Thyroid gland (tissue), 4 donors: ENCODE results near the gene SFTPD.

ENCODE experiments used
- POLR2A ChIP-seq, 2 donors: fragments of 450-650 bp; IDR thresholded peaks; one replicate each; pipeline ENCODE4 v1.6.1; 2017; ENCODE audit warnings: antibody characterized with exemption in 2 of 2, mild to moderate bottlenecking in 2 of 2, moderate library complexity in 1 of 2
- TF ChIP-seq, protein P1 (sequence below), 6 experiments: fragments of 200-600 bp in 3 of 6; fragments of 450-650 bp in 3 of 6; sonication (generic) in 3 of 6; IDR thresholded peaks; one replicate each; pipeline ENCODE4 v1.5.1; 2016 to 2019; ENCODE audit warnings: antibody characterized with exemption in 6 of 6, mild to moderate bottlenecking in 2 of 6, inconsistent platforms in 1 of 6, moderate library complexity in 1 of 6

DNA sequence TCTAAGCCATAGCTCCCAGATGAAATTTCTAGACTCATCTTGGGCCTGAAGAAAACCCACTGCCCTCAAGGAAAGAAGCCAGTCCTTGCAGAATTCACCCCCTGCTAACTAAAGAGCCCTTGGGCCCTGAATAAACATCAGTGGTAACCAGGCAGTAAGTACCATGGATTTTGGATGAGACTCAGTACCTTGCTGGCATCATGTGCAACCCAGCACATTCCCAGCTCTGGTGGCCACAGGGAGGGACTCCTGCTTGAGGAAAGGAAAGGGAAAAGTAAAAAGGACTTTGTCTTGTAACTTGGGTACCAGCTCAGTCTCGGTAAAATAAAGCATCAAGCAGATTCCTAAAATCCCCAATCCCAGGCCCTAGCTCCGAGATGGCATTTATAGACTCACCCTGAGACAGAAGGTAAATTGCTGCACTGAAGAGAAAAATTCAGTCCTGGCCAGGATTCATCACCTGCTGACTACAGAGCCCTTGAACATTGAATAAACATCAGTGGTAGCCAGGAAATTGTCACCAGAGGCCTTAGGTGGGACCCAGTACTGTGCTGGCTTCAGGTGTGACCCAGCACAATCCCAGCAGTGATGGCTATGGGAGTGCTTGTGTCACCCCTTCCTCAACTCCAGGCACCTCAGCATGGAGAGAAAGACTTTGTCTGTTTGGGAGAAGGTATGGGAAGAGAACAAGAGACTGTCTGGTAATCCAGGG lies 31.2 kb upstream of the SFTPD start:
- TF ChIP-seq, protein P1, sequence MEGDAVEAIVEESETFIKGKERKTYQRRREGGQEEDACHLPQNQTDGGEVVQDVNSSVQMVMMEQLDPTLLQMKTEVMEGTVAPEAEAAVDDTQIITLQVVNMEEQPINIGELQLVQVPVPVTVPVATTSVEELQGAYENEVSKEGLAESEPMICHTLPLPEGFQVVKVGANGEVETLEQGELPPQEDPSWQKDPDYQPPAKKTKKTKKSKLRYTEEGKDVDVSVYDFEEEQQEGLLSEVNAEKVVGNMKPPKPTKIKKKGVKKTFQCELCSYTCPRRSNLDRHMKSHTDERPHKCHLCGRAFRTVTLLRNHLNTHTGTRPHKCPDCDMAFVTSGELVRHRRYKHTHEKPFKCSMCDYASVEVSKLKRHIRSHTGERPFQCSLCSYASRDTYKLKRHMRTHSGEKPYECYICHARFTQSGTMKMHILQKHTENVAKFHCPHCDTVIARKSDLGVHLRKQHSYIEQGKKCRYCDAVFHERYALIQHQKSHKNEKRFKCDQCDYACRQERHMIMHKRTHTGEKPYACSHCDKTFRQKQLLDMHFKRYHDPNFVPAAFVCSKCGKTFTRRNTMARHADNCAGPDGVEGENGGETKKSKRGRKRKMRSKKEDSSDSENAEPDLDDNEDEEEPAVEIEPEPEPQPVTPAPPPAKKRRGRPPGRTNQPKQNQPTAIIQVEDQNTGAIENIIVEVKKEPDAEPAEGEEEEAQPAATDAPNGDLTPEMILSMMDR (IDR thresholded peaks at IDR 0.05): peak in 1 of 6 experiments; percentile 11
- peak in 1 of 2 donors; percentile 30 for TF ChIP-seq POLR2A (IDR thresholded peaks at IDR 0.05)
